NCI-H1105 treated with DMSO at 0.1 percent for 48 hours (cell line): ENCODE results near the gene RASEF.
A peak's percentile ranks its signal among the peaks of the same experiment; 100 is the strongest.
"Not testable (repeated sequence)": the region's sequence is repeated elsewhere in the genome, so short reads cannot be mapped to it uniquely, and the experiment has no call there.

ENCODE experiments used
- DNase-seq: peaks from one replicate; lab custom pipeline; 2025; lab: John Stamatoyannopoulos, UW

RASEF gene

DNA sequence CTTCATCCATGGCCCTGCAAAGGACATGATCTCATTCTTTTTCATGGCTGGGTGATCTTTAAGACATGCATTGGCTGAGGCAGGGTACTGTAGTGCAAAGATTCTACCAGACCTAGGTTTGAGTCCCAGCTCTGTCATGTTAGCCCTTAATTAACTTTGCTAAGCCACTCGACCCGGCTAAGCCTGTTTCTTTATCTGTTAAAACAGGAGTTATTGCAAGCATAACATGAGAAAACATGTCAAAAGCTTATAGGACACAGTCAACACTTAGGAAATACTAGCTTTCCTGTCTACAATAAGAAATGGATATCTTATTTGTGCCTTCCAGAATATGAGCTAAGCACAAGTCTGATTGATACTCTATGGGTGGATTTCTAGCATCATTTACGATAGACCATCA is 92.6 kb downstream of the RASEF start:
- no peak for DNase-seq

DNA sequence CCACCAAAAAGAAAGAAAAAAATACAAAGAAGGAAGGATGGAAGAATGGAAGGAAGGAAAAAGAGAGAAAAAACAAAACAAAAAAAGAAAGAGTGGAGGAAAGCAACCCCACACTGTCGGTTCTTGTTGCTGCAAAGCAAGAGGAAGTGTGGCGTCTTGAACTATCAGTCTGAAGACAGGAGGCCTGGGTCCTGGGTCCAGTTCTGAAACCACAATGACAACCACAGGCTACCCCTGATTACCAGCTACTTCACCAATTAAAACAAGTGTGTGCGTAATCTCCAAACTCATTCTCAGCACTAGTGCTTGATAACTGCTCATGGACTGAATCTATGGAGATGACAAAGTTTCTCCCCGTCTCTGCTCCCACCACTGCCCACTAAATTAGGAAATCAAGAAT is 93.7 kb downstream of the RASEF start:
- DNase-seq: no peak

DNA sequence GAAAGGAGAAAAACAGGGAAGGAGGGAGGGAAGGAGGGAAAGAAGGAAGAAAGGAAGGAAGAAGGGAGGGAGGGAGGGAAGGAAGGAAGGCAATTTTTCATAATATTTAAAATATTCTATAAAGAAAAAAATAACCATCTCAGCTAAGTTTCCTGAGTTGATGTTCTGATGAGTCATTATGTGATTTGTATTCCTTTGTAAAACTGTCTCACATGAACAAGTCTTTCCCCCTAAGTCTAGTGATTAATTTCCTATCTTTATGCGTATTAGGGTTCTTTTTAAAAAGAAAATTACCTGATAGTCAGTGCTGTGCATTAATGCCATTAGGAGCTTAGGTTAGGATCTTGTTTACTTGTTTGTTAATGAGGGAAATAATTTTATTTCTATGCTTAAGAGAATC is 94.1 kb downstream of the RASEF start:
- DNase-seq: no peak

DNA sequence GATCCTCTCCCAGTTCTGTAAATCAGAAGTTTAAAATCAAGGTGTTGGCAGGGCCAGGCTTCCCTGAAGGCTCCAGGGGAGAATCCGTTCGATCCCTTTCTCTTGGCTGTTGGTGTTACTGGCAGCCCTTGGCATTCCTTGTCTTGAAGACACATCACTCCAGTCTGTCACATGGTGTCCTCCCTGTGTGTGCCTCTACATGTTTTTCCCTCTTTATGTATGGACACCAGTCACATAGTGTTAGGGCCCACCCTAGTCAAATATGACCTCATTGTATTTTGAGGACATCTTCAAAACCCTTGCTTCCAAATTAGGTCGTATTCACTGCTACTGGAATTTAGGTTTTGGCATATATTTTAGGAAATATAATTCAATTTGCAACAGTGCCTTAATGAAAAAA is 94.6 kb downstream of the RASEF start:
- no peak for DNase-seq

DNA sequence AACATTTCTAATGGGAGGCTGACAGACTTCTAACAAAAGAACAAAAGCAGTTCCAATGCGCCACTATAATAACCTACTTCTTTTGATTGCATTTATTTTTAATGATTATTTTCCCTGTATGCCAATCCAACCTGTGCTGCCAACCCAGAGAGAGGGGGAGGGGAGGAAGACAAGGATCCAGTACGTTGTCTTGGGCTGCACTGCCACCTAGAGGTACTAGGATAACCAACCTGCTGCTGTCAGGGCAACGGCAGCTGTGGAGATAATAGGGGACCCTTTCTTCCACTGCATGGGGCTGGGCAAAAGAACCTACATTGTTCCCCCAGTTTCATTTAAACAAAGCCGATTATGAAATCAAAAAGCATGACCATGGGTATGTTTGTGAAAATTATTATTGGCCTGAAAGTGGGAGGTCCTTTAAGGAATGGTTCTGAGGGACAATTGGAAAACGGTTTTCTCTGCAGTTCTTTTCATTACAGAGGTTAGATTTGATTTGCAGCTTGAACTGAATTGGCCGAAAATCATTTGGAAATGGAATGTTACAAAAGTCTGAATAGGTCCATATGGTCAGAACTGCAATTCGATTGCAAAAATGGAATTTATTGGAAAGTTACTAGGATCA is 101.3 kb downstream of the RASEF start:
- peak; percentile 91 for DNase-seq

DNA sequence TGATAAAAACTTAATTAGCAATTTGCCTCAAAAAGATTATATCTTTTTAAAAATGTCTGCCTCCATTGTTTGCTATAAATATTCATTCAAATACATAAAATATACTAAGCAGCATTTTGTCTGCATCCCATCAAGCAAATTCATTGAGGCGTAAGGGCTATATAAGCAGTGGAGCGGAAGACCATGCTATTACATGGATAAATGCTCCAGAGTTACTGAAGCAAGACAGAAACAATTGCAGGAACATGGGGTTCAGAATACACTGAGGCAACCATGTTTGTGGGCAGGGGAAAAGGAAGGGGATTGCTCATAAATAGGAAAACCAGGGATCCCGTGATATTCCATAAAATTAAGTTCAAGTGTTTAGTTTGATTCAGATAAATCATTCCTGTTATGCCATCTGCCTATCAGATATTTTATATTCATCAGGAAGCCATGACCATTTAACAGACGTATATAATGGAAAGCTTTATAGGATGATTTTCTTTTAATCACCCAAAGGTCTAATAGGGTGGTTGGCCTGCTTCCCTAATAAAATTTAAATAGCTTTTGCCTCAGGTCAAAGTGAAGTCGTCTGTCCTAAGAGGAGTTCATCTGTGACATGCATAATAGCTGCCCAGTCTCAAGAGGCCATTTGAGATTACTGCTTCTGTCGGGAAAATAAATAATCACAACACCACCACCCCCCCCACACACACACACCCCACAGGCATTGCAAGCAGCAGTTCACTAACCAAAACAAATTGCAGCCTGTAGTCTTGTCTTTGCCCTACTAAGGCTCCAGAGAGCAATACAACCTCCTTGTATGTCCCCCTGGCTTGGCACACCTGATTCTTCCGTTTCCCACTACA is 105.2 kb downstream of the RASEF start:
- DNase-seq: peak; percentile 80

DNA sequence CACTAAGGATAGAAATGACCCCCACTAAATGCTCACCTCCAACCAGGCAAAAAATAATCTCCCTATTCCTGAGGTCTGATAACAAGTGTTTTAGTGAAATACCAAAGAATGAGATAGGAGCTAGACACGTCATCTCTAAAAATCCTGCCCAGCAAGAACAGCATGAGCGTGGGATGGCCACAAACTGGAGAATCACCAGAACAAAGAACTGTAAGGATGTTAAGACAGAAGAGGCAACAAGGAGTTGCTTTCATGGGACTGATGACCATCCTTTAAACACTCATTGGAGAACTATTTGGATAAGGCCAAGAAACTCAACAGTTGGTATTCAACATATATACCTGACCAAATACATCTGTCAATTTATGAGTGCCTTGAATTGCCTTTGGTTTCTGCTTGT is 113.7 kb downstream of the RASEF start:
- DNase-seq: no peak

DNA sequence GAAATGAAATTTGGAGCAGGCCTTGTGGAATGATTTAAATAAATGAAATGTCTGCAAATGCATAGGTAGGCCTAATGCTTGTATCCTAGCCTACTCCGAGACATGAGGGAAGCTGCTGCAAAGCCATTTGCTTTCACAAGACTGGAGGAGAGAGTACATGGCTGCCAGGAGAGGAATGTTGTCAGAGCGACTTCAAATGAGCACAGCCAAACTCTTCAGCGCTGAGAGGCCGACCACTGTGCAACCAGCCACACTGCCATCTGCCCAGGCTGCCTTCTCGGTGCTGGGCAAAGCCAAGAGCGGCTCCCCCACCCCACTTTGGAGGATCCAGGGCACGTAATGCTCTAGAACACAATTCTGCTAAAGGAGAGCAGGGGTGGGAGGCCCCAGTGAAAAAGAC is 122.6 kb downstream of the RASEF start:
- DNase-seq: no peak

DNA sequence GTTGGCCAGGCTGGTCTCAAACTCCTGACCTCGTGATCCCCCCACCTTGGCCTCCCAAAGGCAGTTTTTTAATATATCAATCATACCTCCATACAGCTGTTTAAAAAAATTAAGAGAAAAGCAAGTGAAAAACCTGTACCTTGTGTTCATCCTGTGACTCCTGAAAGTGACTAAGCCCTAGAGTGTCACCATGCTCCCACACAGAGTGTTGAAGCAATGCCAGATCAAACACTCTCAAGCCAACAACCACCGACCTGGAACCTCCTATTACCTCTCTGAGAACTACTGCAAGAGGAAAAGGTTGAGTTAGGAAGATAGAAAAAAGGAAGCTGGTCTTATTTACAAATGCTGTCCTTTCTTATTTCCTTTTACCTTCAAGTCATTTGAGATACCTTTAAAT is 123.5 kb downstream of the RASEF start:
- DNase-seq: no peak

DNA sequence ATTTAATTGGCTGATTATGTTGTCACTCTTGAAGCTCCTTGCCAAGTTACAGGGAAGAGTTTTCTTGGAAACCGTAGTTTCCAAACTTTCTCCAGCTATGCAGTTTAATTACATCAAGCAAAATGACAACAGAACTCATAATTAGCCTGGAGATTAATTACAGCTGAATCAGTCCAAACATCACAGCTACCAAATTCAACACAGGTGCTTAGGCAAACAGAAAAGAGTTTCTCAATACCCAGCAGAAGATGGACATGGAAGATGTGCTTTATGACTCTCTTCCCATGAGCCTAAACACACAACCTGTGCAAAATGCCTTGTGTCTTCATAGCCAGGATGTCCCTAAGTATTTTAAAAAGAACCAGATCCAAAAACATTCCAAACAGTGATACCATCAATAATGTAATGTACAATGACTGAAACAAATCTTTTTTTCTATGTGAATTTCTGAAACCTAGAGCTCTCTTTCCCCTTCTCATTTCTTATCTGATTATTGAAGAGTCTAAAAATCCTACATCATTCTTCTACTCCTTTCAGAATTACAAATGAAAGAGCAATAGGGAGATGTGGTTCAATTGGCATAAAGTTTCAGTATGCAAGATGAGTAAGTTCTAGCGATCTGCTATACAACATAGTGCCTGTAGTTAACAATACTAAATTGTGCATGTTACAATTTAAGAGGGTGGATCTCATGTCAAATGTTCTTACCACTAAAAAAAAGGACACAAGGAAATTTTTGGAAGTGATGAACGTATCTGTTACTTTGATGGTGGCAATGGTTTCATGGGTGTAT is 124.3 kb downstream of the RASEF start:
- peak; percentile 20 for DNase-seq

DNA sequence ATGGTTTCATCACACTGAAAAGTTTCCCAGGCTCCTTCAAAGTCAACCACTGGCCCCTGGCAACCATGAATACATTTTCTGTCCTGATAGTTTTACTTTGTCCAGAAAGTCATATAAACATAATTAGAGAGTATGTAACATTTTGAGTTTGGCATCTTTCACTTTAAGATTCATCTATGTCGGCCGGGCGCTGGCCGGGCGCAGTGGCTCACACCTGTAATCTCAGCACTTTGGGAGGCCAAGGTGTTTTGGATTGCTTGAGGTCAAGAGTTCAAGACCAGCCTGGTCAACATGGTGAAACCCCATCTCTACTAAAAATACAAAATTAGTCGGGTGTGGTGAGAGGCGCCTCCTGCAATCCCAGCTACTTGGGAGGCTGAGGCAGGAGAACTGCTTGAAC is 126.4 kb downstream of the RASEF start:
- not testable (repeated sequence) for DNase-seq

DNA sequence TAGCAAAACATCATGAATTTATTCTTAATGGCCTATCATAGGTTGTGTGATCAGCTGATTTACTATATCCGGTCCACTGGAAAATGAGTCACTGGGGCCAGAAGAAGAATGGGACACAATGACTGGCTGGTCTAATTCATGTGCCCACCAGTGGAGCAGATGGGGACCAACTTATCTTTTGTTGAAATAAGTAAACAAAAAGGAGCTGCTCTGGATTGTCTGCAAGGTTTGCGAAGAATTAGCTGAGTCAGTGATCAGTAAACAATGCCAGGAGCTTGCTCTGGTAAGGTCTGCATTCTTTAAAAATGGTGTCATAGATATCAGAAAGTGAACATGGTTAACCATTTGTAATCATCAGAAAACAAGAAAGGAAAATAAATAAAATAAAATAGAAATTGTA is 128.0 kb downstream of the RASEF start:
- DNase-seq: no peak

DNA sequence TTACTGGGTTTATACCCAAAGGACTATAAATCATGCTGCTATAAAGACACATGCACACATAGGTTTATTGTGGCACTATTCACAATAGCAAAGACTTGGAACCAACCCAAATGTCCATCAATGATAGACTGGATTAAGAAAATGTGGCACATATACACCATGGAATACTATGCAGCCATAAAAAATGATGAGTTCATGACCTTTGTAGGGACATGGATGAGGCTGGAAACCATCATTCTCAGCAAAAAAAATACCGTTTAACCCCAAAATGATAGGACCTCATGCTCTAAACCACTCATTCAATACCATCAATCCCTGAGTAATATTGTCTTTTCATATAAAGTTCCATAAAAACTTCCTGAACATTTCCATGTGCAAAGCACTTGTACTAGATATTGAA is 128.9 kb downstream of the RASEF start:
- not testable (repeated sequence) for DNase-seq

DNA sequence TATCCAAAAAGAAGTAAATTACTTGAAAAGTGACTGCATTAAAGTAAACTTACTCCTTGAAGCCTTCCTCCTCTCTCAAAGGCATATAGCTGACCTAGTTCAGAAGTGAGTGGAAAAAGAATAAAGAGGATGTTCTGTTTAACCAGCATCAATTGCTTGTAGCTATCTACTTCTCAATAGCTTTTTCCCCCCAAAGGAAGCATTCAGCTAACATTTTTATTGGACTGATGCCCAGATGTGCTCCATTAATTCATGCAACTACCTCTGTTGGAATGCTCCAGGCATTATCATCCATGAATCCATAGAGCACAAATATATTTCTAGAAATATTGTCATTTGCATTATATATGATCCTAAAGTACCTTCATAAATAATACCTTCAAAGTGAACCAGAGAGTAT is 132.8 kb downstream of the RASEF start:
- DNase-seq: peak; percentile 32
